Measurements from ENCODE around the gene TPTE2. TPM values are rescaled to one million over a fixed set of nuclear protein-coding genes. Genes with fewer than 3 reads are reported as not detected.

TPTE2 gene
- total and polyA plus RNA-seq, 2 of the 4 experiments (the other 2 are of a cell fraction): not detected

DNA sequence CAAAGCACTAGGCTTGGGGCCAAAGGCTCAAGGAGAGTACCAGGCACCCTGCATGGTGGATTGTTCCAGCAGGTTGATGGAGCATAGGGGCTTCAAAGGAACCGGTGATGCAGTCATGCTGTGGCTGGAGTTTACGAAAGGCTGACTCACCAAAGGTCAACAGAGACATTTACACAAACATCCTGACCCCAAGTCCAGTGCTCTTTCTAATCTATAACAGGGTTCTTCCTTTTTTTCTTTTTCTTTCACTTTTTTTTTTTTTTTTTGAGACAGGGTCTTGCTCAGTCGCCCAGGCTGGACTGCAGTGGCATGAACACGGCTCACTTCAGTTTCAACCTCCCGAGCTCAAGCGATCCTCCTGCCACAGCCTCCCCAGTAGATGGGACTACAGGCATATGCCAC is 35.6 kb upstream of the TPTE2 start:
- Histone ChIP-seq H3K18ac (ENCODE audit: low read depth, low read length) (no peak overlapping the region), H3K9ac (ENCODE audit: low read depth, low read length) (no peak overlapping the region), H4K91ac (ENCODE audit: insufficient read depth, low read depth, low read length) (no peak overlapping the region), H3K4ac (ENCODE audit: low read depth, low read length) (no peak overlapping the region), H3K9me1 (ENCODE audit: insufficient read depth, low read length) (peaks cover 4% of the 10 kb centered on the region; the same call in 1 of the 2 replicates), H3K79me1 (ENCODE audit: low read depth in 1 of 2, low read length in 2 of 2) (no peaks in the 10 kb centered on the region), H4K5ac (ENCODE audit: low read depth, low read length) (no peak overlapping the region), H3K23ac (ENCODE audit: low read depth, low read length) (no peak overlapping the region), H3K14ac (replicated peaks; ENCODE audit: low read depth, low read length) (no peak overlapping the region), H2BK20ac (ENCODE audit: low read depth, low read length) (0 out of 2 replicates have a peak overlapping the region, but pooled peaks have one; percentile 34), H2AK5ac (ENCODE audit: low read depth, low read length) (no peak overlapping the region), H2AK9ac (replicated peaks; ENCODE audit: low read depth, low read length, poor library complexity) (peak overlapping the region; percentile 44), H2BK120ac (ENCODE audit: low read depth, low read length) (no peak overlapping the region), H2AFZ (replicated peaks; ENCODE audit: low read length, poor library complexity) (peak overlapping the region; percentile 26), H3K9me3 (ENCODE audit: control insufficient read depth, insufficient read depth, low read length) (no peaks in the 10 kb centered on the region), H3K27me3 (ENCODE audit: control insufficient read depth, insufficient read depth, low read length) (no peaks in the 10 kb centered on the region), H4K20me1 (ENCODE audit: insufficient read depth, low read length) (no peaks in the 10 kb centered on the region), H2BK15ac (ENCODE audit: low read depth, low read length) (no peak overlapping the region), H2BK5ac (ENCODE audit: low read depth, low read length, poor library complexity, severe bottlenecking) (no peak overlapping the region), H3K4me2 (ENCODE audit: low read depth, low read length) (no peak overlapping the region), H3K56ac (ENCODE audit: extremely low read depth, insufficient read depth, low read length) (no peak overlapping the region), H3K4me1 (ENCODE audit: control insufficient read depth, insufficient read depth, low read length) (peaks cover 2% of the 10 kb centered on the region; the same call in 1 of the 2 replicates), H3K4me3 (ENCODE audit: insufficient read depth, low read depth, low read length) (no peak overlapping the region), H4K8ac (ENCODE audit: low read depth in 2 of 2, low read length in 2 of 2) (no peak overlapping the region), H3K27ac (ENCODE audit: insufficient read depth, low read length) (no peak overlapping the region), H3K36me3 (ENCODE audit: control insufficient read depth, insufficient read depth, low read length) (no peaks in the 10 kb centered on the region)
- dilution Hi-C loops (cut with HindIII; ENCODE audit: low sequenced_read_pairs, unreplicated experiment): no loop called here
- ChIA-PET POLR2A (ENCODE audit: unreplicated experiment) (interaction anchor here (0.6 to 0.7 kb wide), 2 partner anchors 267 to 375 kb away, joined by 3 to 4 read pairs; partner anchors contain the start of gene ZMYM5), CTCF (interaction anchor here (0.6 to 1.1 kb wide), 3 partner anchors 22 to 895 kb away, joined by 3 to 4 read pairs (median 3); no protein-coding TSS in a partner anchor)
- no peak for ATAC-seq (ENCODE audit: low read depth)
- intact Hi-C loops (cut with micrococcal nuclease): loop anchor here (10.0 kb wide), 1 partner anchor 298 kb away; no protein-coding TSS in a partner anchor
- TF ChIP-seq SMC3 (IDR thresholded peaks at IDR 0.05; ENCODE audit: low read depth, low read length) (no peak), MXI1 (IDR thresholded peaks at IDR 0.05; ENCODE audit: borderline replicate concordance, low read depth, low read length) (no peak), RFX5 (IDR thresholded peaks at IDR 0.05; ENCODE audit: low read depth, low read length) (no peak), NFE2L2 (IDR thresholded peaks at IDR 0.05; ENCODE audit: low read depth, low read length) (no peak), FOS (IDR thresholded peaks at IDR 0.05; ENCODE audit: low read depth, low read length) (no peak; the same call in 1 of the 2 replicates), POLR2A (IDR thresholded peaks at IDR 0.05; ENCODE audit: low read depth, low read length) (no peak), CTCF (conservative IDR thresholded peaks at IDR 0.05; ENCODE audit: low read depth, low read length) (no peak), CEBPB (IDR thresholded peaks at IDR 0.05; ENCODE audit: low read depth, low read length) (no peak), BHLHE40 (IDR thresholded peaks at IDR 0.05; ENCODE audit: low read depth, low read length) (no peak), MAFK (IDR thresholded peaks at IDR 0.05; ENCODE audit: low read depth, low read length) (no peak), RCOR1 (IDR thresholded peaks at IDR 0.05; ENCODE audit: insufficient replicate concordance, low read length) (no peak), ELK1 (IDR thresholded peaks at IDR 0.05; ENCODE audit: borderline replicate concordance, low read depth, low read length) (no peak), RAD21 (IDR thresholded peaks at IDR 0.05; ENCODE audit: low read length) (no peak), MAZ (IDR thresholded peaks at IDR 0.05; ENCODE audit: borderline replicate concordance, low read depth, low read length) (no peak)
- peak; percentile 74 for DNase-seq
- no TSS peak for BruUV-seq (replicated peaks)
- in situ Hi-C loops (cut with MboI; ENCODE audit: low sequenced_read_pairs): no loop called here
- WGBS, 2 experiments (ENCODE audit: extremely low coverage in 2 of 2, insufficient read length in 1 of 2): 93% methylated on average over 4 of the region's 6 CpGs; no CpG with 5 or more reads in 1 of the 2 experiments

Measured in IMR-90 (cell line).